ENCODE data around the gene HAUS8.
A peak's percentile ranks its signal among the peaks of the same experiment; 100 is the strongest.
"Not testable (repeated sequence)": the region's sequence is repeated elsewhere in the genome, so short reads cannot be mapped to it uniquely, and the experiment has no call there.

Gene HAUS8

GRCh38 chr19:17035842-17036424 lies 39.3 kb downstream of the HAUS8 start:
- DNase-seq (ENCODE audit: low read depth in 1 of 2, low spot score in 1 of 2): no peak

GRCh38 chr19:17031741-17032140 lies 43.5 kb downstream of the HAUS8 start:
- DNase-seq (ENCODE audit: low read depth in 1 of 2, low spot score in 1 of 2): no peak

GRCh38 chr19:17027535-17027975 lies 47.7 kb downstream of the HAUS8 start:
- DNase-seq (ENCODE audit: low read depth in 1 of 2, low spot score in 1 of 2): no peak

- DNase-seq (ENCODE audit: low read depth in 1 of 2, low spot score in 1 of 2): no peak
Measured at GRCh38 chr19:17026706-17027534, 48.3 kb downstream of the HAUS8 start, which contains the start of gene CPAMD8. Gene CPAMD8 (minus strand): TSS chr19:17026810. CDS start chr19:17026642, 168 bp downstream.

- DNase-seq (ENCODE audit: low read depth in 1 of 2, low spot score in 1 of 2): no peak
Measured at GRCh38 chr19:17025991-17026658, 49.1 kb downstream of the HAUS8 start.

DNA sequence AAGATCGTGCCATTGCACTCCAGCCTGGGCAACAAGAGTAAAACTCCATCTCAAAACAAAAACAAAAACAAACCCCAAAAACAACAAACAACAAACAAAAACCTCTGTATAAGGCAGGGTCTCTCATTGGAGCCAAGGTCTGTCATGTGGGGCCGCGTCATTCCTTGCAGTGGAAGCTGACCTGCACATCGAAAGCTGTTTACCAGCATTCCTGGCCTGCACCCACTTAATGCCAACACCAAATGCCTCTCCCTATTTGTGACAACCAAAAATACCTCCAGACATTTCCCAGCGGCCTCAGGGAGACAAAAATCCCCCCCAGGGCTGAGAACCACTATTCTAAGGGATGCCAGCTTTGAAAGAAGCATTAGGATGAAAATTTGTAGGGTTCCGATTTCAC lies 49.9 kb downstream of the HAUS8 start:
- DNase-seq (ENCODE audit: low read depth in 1 of 2, low spot score in 1 of 2): no peak

DNA sequence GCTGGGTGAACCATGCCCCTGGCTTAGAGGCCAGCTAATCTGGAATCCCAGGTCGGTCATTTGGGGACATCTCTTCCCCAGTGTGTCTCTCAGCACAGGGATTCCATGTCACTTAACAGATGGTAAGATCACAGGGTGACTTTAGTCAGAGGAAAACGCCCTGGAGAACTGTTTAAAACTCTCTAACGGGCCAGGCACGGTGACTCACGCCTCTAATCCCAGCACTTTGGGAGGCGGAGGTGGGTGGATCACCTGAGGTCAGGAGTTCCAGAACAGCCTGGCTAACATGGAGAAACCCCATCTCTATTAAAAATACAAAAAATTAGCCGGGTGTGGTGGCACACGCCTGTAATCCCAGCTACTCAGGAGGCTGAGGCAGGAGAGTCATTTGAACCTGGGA lies 50.3 kb downstream of the HAUS8 start:
- DNase-seq (ENCODE audit: low read depth in 1 of 2, low spot score in 1 of 2): not testable (repeated sequence)

DNA sequence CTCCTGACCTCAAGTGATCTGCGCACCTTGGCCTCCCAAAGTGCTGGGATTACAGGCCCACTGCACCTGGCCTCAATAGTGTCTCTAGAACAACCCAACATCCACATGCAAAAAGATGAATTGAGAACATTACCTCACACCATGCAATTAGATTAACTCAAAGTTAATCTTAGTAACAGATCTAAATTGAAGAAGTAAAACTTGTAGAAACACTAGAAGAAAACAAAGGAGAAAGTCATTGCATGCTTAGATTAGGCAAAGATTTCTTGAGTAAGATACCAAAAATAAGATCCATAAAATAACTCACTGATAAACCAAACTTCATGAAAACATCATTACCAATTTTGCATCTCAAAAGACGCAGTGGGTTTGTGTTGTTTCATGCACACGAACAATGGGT lies 51.4 kb downstream of the HAUS8 start:
- no peak for DNase-seq (ENCODE audit: low read depth in 1 of 2, low spot score in 1 of 2)

DNA sequence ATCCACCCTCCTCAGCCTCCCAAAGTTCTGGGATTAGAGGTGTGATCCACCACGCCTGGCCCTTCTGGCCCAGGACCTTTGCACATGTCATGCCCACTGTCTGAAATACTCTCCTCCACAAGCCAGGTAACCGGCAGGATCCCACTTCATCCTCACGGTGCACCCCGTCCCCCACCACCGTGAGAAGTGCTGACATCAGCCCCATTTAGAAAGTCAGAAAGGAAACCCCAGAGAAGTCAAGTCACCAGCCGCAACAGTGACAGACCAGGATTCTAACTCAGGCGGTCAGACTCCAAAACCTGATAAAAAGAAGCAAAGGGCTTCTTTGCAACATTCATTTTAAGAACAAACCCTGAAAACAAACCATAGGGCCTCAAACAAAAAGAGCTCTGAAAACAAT lies 52.5 kb downstream of the HAUS8 start:
- DNase-seq (ENCODE audit: low read depth in 1 of 2, low spot score in 1 of 2): no peak

DNA sequence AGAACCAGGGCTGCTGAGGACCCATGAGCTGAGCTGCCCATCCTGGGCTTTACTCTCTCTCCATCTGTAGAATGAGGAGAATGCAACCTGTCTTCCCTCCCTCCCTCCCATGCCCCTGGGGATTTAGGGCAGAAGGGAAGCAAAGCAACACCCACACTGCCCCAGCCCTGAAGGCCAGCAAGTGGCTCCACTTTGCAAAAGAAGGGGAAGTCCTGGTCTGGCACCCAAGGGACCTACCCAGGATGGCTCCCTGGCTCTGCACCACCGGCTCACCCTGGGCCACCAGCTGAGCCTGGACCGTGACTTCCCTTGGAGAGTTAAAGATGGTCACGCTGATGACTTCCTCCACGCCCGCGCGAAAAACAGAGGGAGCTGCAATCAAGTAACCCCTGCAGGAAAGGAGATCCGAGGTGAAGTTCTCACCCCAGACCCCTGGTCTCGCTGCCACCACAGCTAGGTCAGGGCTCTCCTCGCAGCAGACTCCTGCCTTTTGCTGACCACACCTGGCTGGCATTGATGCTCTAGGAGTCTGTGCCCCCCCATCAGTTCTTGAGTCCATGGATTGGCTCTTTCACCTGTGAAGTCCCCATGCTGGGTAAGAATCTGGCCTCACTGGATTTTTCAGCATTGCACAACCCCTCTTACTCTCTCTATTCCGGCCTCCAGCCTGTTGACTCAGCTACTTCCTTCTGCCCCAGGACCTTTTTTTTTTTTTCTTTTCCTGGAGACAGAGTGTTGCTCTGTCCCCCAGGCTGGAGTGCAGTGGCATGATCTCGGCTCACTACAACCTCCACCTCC lies 53.3 kb downstream of the HAUS8 start:
- DNase-seq (ENCODE audit: low read depth in 1 of 2, low spot score in 1 of 2): no peak

DNA sequence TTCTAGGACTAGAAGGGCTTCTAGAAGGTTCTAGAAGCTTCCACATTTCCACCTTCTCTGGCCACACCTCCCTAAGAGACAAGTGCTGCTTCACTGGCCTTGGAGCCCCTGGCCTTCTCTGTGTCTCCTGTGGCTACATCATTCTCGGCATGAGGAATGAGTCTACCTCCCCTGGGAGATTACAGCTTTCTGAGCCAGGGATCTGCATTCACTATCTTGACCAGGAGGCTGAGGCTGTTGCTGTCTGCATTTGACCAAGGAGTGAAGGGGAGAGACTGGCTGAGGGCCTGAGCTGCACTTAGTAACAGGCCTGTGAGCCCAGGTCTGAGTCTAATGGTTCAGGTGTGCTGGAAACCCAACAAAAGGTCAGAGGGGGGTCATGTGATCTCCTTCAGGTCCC lies 53.9 kb downstream of the HAUS8 start:
- DNase-seq (ENCODE audit: low read depth in 1 of 2, low spot score in 1 of 2): no peak

DNA sequence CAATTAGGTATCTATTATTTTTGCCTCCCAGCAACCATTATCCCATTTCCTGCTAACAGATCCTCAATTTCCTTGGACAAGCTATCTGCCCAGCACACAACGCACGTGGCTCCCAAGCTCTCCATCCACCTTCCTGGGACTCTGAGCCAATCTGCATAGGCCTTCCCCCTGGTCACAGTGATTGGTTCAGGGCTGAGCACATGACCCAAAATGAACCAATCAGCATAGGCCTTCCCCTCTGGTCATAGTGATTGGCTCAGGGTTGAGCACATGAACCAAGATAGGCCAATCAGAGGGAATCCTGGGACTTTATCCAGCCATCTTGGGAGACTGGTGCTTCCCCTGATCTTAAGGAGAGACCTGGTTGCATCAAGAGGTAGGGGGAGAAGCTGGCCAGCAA lies 54.4 kb downstream of the HAUS8 start:
- no peak for DNase-seq (ENCODE audit: low read depth in 1 of 2, low spot score in 1 of 2)

- no peak for DNase-seq (ENCODE audit: low read depth in 1 of 2, low spot score in 1 of 2)
Measured at GRCh38 chr19:17020385-17020784, 54.9 kb downstream of the HAUS8 start.

- DNase-seq (ENCODE audit: low read depth in 1 of 2, low spot score in 1 of 2): not testable (repeated sequence)
Measured at GRCh38 chr19:17014212-17014861, 60.9 kb downstream of the HAUS8 start.

- DNase-seq (ENCODE audit: low read depth in 1 of 2, low spot score in 1 of 2): no peak
Measured at GRCh38 chr19:17011485-17011884, 63.8 kb downstream of the HAUS8 start.

- DNase-seq (ENCODE audit: low read depth in 1 of 2, low spot score in 1 of 2): no peak
Measured at GRCh38 chr19:17006579-17006978, 68.7 kb downstream of the HAUS8 start.

- DNase-seq (ENCODE audit: low read depth in 1 of 2, low spot score in 1 of 2): no peak
Measured at GRCh38 chr19:17005000-17005399, 70.3 kb downstream of the HAUS8 start.

- no peak for DNase-seq (ENCODE audit: low read depth in 1 of 2, low spot score in 1 of 2)
Measured at GRCh38 chr19:17004386-17004785, 70.9 kb downstream of the HAUS8 start.

GRCh38 chr19:17002455-17002854 lies 72.8 kb downstream of the HAUS8 start:
- no peak for DNase-seq (ENCODE audit: low read depth in 1 of 2, low spot score in 1 of 2)

- DNase-seq (ENCODE audit: low read depth in 1 of 2, low spot score in 1 of 2): peak; percentile 41 to 58
Measured at GRCh38 chr19:17001603-17002183, 73.6 kb downstream of the HAUS8 start.

Data from activated T-helper 1 cell treated with anti-CD3 and anti-CD28 coated beads, Interleukin-2, amount 50 U/mL, for 16 hours (primary cell).